SK-N-SH treated with all-trans-retinoic acid at 6 μM for 48 hours (cell line): ENCODE measurements around the gene ATF2.

Experiments
- ARNTL ChIP-seq: fragments of 450-650 bp; formaldehyde crosslinking; IDR thresholded peaks from 2 replicates; pipeline ENCODE4 v1.5.0; 2020; ENCODE audit warnings: low read depth, mild to moderate bottlenecking, moderate library complexity, borderline replicate concordance
- BACH2 ChIP-seq: fragments of 250-450 bp; sonication (Bioruptor Pico); IDR thresholded peaks from 2 replicates; pipeline ENCODE4 v1.9.0; 2021; ENCODE audit warnings: mild to moderate bottlenecking, borderline replicate concordance
- CREB5 ChIP-seq: fragments of 250-450 bp; sonication (Bioruptor Pico); IDR thresholded peaks from 2 replicates; pipeline ENCODE4 v1.5.1; 2020; ENCODE audit warnings: low read depth, mild to moderate bottlenecking, moderate library complexity
- OSR1 ChIP-seq: fragments of 250-450 bp; sonication (Bioruptor Pico); IDR thresholded peaks from 2 replicates; pipeline ENCODE4 v1.8.0; 2022; ENCODE audit warnings: moderate library complexity, mild to moderate bottlenecking, inconsistent platforms
- PATZ1 ChIP-seq: fragments of 250-450 bp; sonication (Bioruptor Pico); IDR thresholded peaks from 2 replicates; pipeline ENCODE4 v1.8.0; 2020; ENCODE audit warnings: mild to moderate bottlenecking, moderate library complexity, borderline replicate concordance
- RARB ChIP-seq: fragments of 250-450 bp; sonication (Bioruptor Pico); IDR thresholded peaks from 2 replicates; pipeline ENCODE4 v1.8.0; 2021; ENCODE audit warnings: mild to moderate bottlenecking, moderate library complexity
- TSHZ2 ChIP-seq: fragments of 250-450 bp; sonication (Bioruptor Pico); IDR thresholded peaks from 2 replicates; pipeline ENCODE4 v1.5.0; 2020; ENCODE audit warnings: mild to moderate bottlenecking, moderate library complexity
- ZNF70 ChIP-seq: fragments of 450-650 bp; formaldehyde crosslinking; IDR thresholded peaks from 2 replicates; pipeline ENCODE4 v1.5.0; 2020; ENCODE audit warnings: mild to moderate bottlenecking, moderate library complexity

GRCh38 chr2:175131252-175131651, 36.8 kb downstream of the ATF2 start:
- TF ChIP-seq RARB (no peak), CREB5 (CRISPR knock-in tag) (no peak), TSHZ2 (CRISPR knock-in tag) (no peak), PATZ1 (CRISPR knock-in tag) (no peak), OSR1 (no peak), BACH2 (CRISPR knock-in tag) (no peak), ARNTL (CRISPR knock-in tag) (no peak), ZNF70 (CRISPR knock-in tag) (no peak)
